T follicular helper cell (primary cell): Measurements from ENCODE around the gene ZCCHC24.

Experiments
- DNase-seq: peaks from one replicate; pipeline ENCODE4 v3.0.0-alpha.2; 2020; ENCODE audit warnings: low read depth

The ZCCHC24 gene

GRCh38 chr10:79445977-79446757, 743 bp upstream of the ZCCHC24 start:
- DNase-seq, result peak; percentile 24

DNA sequence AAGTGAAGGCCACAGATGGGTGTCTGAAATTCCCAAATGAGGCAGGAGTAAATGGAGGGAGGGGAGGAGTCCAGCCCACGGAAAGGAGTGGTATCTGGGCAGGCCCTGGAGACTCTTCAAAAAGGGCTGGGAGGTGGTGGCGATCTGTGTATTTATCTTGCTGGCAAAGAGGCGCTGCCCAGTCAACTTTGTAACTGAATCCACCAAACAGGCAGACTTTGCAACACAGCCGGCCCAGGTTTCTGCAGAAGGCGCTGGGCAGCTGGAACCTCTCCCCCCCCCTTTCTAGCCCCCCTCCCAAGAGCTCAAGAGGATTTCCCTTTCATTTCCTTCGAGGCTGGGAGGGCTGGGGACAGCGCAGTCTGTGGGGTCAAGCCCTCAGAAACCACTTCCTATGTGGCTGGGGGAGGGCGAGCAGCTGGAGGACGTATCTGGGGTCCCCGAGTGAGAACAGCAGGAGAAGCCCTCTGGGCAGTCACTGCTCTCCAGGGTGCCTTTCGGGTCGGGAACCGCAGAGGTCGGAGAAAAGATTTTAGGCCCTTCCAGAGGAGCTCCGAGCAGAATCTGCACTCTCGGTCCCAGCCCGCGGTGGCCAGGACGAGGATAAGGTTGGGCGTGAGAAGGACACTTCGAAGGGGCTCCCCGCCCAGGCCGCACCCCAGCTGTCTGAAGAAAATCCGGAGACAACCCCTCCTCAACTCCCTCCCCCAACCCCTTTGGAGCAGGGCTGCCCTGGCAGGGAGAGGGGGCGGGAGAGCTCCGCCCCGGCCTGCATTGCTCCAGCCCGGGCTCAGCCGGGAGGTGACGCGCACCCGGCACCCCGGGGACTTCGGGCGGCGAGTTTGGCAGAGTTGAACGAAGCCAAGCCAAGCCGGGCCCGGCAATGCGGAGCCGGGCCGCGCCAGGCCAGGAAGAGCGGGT, 965 bp downstream of the ZCCHC24 start:
- DNase-seq, result peak; percentile 23

- no peak for DNase-seq
Measured at GRCh38 chr10:79443338-79444198, 1.9 kb downstream of the ZCCHC24 start.

DNA sequence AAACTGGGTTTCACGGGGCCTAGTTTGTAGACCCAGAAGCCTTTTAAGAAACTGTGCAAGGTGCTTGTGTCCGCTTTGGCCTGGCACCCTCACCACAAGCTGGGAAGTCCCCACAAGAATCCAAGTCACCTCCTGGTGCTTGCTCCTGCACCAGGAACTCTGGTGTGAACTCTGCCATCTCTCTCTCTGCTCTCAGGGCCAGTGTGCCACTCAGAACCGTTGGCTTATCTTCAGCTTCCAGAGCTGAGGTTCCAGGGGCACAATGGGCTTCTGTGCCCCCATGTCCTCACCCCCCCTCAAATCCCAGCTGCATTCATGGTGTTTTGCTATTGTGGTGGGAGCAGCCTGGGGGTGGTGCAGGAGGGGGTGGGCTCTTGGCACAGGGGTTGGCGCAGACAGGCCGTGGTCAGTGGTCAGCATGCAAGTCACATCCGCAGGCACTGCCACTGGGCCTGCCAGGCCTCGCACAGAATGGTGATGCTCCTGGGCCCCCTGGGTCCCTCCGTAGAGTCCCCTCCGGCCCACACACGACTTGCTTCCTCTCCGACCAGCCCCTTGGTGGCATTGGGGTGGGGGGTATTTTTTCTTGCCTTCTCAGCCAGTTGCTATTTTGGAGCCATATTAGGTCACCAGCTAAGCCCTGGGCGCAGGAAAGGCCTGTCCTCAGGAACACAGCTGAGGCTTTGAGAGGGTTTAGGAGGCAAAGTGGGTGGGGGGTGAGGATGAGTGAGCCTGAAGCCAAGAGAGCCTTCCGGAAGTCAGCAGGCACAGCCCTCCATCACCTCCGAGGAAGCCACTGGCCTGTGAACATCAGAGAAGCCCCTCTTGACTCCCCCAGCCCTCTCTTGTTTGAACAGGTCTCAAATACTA, 3.0 kb downstream of the ZCCHC24 start:
- no peak for DNase-seq

- DNase-seq, result no peak
Measured at GRCh38 chr10:79441433-79441832, 4.0 kb downstream of the ZCCHC24 start.

GRCh38 chr10:79440281-79440680, 5.1 kb downstream of the ZCCHC24 start:
- DNase-seq, result no peak

DNA sequence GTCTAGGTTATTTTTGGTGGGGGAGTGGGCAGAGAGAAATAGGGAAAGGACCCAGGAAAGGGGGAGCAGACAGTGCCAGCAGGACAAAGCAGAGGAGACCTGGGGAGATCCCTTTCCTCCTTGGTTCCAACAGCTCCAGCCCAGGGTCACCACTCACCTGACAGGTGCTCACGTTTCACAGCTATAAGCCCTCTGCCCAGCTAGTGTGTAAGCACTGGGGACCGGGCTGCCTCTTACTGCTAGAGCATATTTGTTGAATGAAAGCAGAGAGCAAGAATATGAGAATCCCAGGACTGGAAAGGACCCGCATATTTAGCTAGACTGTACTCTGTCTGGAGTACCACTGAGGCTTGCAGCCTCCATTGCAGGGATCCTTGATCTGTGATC, 6.7 kb downstream of the ZCCHC24 start:
- no peak for DNase-seq

GRCh38 chr10:79438021-79438698, 7.3 kb downstream of the ZCCHC24 start:
- DNase-seq, result no peak

GRCh38 chr10:79437111-79437814, 8.2 kb downstream of the ZCCHC24 start:
- DNase-seq, result no peak

DNA sequence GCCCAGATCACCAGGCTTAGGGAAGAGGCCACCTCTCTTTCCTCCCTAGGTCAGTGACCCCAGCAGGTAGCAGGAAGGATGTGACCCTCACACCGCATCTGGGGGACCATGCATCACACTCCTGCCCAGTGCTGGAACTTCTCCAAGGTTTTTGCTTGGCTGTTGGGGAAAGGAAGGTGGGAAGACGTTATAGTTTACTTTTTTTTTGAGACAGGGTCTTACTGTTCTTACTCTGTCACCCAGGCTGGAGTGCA, 8.6 kb downstream of the ZCCHC24 start:
- DNase-seq, result no peak

GRCh38 chr10:79436066-79436849, 9.2 kb downstream of the ZCCHC24 start:
- no peak for DNase-seq

DNA sequence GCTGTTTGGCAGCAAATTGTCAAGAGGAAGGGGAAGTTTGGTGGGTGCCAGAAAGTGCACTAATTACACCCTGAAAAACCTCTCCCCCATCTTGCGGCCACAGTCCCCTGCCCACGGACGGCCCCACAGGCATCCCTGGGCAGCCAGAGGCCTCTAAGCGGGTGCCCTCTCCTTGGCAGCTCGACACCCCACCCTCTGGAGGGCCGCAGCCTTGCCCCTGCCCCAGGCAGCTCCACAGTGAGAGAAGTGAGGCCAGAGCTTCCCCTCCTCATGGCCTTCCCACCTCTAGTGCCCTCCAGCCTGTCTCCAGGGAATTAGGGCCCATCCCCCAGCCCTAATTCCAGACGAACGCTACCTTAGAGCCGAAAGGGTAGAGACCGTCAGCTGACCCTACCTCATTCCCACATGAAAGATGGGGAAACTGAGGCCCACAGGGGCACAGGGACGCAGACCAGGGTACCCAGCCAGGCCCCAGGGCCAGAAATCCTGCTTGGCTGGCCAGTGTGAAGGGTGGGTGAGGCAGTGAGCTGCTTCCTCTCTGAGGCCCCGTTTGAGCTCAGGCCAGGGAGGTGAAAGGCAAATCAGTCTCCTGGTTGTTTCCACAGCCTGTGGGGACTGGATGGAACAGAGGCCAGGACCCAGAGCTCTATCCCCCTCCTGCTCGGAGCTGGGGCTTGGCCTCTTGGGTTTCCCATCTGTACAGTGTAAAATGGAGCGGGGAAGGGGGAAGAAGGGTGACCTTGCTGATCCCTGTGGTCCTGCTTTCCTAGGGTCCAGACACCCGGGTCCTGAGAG, 10.0 kb downstream of the ZCCHC24 start:
- no peak for DNase-seq

DNA sequence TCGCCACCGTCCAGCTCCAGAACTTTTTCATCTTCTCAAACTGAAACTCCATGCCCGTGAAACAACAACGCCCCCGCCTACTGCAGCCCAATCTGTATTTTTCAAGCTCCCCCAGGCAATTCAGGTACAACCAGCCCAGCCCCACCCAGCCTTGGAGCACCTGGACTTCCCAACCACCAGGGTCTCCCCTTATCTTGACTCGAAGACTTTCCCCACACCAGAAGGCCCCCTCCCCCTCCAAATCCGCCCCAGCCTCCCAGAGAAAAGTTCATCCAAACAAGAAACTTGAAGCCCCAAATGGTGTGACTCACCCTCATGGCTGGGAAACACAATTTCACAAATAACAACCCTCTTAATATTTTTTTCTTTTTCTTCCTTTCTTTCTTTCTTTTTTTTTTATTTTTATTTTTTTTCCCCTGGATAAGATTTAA, 10.6 kb downstream of the ZCCHC24 start:
- DNase-seq, result no peak

DNA sequence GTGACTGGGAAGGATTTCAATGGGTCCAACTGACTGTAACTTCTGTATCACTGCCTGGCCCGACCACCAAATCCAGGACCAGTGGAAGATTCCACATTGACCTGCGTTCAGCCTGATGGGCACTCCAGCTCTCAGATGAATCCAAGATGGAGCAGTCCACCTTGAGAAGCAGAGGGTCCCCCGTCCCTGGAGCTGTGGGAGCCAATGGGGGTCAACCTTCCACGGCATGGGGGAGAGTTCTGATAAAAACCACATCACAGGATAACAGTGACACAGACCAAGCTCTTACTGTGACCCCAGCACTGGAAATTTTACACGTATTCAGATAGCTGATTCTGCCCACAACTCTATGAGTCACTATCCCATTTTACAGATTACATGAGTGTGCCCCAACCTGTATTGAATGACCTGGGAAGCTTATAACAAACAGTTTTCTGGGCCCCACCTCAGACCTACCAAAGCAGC, 11.2 kb downstream of the ZCCHC24 start:
- DNase-seq, result no peak

- DNase-seq, result no peak
Measured at GRCh38 chr10:79433324-79434222, 11.9 kb downstream of the ZCCHC24 start.

- no peak for DNase-seq
Measured at GRCh38 chr10:79431891-79432831, 13.3 kb downstream of the ZCCHC24 start.
